Erythroblast (primary cell): ENCODE data around the gene LSM2.

Experiments used
- GATA1 ChIP-seq: IDR thresholded peaks from 2 replicates; pipeline ENCODE4 v1.6.1; 2011; ENCODE audit warnings: low read depth, mild to moderate bottlenecking, control low read depth, low read length, moderate library complexity
- POLR2A ChIP-seq: IDR thresholded peaks from 2 replicates; pipeline ENCODE4 v1.6.1; 2011; ENCODE audit warnings: mild to moderate bottlenecking, low read length

- no peak for TF ChIP-seq POLR2A
- TF ChIP-seq GATA1: no peak
Observed at GRCh38 chr6:31777667-31778050, 29.1 kb downstream of the LSM2 start.
